NT2/D1 (cell line): ENCODE measurements around the gene VSTM2B.

Experiments
- DNase-seq: peaks from one replicate; pipeline ENCODE4 v3.0.0-alpha.2; 2011; ENCODE audit warnings: low read depth, low spot score
- H3K27me3 ChIP-seq: 2 replicates; pipeline ENCODE4 v1.6.0; 2011; ENCODE audit warnings: mild to moderate bottlenecking; ENCODE audit not compliant: insufficient read length, insufficient read depth
- H3K36me3 ChIP-seq: 2 replicates; pipeline ENCODE4 v1.6.1; 2011; ENCODE audit warnings: mild to moderate bottlenecking, low read length, mixed read lengths; ENCODE audit not compliant: insufficient read depth, insufficient read length
- H3K4me1 ChIP-seq: 2 replicates; pipeline ENCODE4 v1.5.1; 2011; ENCODE audit not compliant: insufficient read depth, insufficient read length
- H3K4me3 ChIP-seq: 2 replicates; pipeline ENCODE4 v1.5.1; 2011; ENCODE audit warnings: low read depth; ENCODE audit not compliant: insufficient read length
- H3K9ac ChIP-seq: 2 replicates; pipeline ENCODE4 v1.6.0; 2011; ENCODE audit warnings: low read depth; ENCODE audit not compliant: insufficient read length
- H3K9me3 ChIP-seq: 2 replicates; pipeline ENCODE4 v1.5.1; 2011; ENCODE audit warnings: mild to moderate bottlenecking, low read length; ENCODE audit not compliant: insufficient read depth
- SUZ12 ChIP-seq: IDR thresholded peaks from 2 replicates; pipeline ENCODE4 v1.6.1; 2011; ENCODE audit not compliant: insufficient read length, insufficient read depth; ENCODE audit errors: extremely low read depth
- YY1 ChIP-seq: IDR thresholded peaks from 2 replicates; pipeline ENCODE4 v1.6.1; 2011; ENCODE audit not compliant: insufficient read length, insufficient read depth
- ZNF274 ChIP-seq: IDR thresholded peaks from 2 replicates; pipeline ENCODE4 v1.6.1; 2011; ENCODE audit warnings: mild to moderate bottlenecking, low read depth, low read length

Gene VSTM2B

DNA sequence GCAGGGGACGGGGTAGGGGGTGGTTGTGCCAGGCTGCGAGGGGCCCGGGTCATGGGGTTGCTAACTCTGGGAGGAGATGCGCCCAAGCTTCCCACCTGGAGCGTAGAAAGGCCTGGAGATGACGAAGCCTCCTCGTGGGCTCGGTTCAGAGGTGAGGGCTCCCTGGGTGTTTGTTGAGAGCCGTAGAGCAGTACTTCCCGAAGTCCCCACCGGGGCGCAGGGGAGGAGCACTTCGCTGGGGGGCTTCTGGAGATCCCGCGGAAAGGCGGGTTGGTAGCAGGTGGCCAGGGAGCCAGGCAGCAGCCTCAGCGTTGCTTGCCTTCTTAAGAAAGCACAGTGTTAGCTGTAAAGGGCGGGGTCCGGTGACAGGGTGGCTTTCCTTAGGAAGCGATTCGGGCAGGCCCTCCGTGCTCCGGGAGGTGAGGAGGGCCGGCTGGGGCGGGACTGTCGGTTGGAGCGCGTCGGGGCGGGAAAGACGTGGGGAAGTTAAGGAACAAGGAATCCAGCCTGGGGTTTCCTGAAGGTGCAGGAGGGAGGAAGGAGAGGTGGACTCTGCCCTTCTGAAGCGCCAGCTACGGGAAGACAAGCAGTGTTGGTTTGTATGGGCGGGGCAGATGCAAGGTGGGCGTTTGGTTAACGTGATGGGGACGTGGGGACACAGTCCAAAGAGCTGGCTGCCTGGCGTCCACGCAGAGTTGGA, 3.3 kb downstream of the VSTM2B start:
- H3K4me1 ChIP-seq, result peaks cover 5% of the 10 kb centered on the region
- TF ChIP-seq ZNF274 (no peak), YY1 (no peak), SUZ12 (no peak)
- no peaks in the 10 kb centered on the region for H3K36me3 ChIP-seq
- H3K4me3 ChIP-seq, result no peak overlapping the region
- no peak overlapping the region for H3K9ac ChIP-seq
- no peak for DNase-seq
- peaks cover 18% of the 10 kb centered on the region for H3K27me3 ChIP-seq
- H3K9me3 ChIP-seq, result peaks cover 14% of the 10 kb centered on the region; the same call in 1 of the 2 replicates

DNA sequence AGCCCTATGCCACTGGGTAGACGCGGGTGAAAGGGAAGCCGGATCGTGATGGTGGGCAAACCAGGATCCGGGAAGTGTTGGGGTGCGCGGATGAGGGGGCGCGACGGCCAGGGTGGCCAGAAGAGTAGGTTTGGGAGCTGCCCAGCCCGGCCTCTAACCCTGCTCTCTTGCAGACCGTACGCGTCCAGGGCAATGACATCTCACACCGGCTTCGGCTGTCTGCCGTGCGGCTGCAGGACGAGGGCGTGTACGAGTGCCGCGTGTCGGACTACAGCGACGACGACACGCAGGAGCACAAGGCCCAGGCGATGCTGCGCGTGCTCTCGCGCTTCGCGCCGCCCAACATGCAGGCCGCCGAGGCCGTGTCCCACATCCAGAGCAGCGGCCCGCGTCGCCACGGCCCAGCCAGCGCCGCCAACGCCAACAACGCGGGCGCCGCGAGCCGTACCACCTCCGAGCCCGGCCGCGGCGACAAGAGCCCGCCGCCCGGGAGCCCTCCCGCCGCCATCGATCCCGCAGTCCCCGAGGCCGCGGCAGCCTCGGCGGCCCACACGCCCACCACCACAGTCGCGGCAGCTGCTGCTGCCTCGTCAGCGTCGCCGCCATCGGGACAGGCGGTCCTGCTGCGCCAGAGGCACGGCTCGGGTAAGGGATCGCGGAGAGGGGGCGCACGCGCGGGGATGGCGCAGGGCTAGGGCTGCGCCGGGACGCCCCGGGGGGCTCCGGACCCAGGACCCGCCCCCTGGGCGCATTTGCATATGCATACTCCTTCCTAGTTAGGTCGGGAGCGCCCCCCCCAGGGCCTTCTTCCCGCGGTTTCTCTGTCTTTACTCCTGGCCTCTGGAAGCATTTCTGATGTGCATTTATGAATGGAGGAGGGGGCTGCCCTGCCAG, 4.1 kb downstream of the VSTM2B start:
- TF ChIP-seq ZNF274, result no peak
- TF ChIP-seq SUZ12, result no peak
- TF ChIP-seq YY1, result no peak
- Histone ChIP-seq H3K27me3 (peaks cover 18% of the 10 kb centered on the region), H3K4me1 (peaks cover 5% of the 10 kb centered on the region), H3K4me3 (no peak overlapping the region), H3K36me3 (no peaks in the 10 kb centered on the region), H3K9me3 (peaks cover 14% of the 10 kb centered on the region; the same call in 1 of the 2 replicates), H3K9ac (no peak overlapping the region)
- no peak for DNase-seq

DNA sequence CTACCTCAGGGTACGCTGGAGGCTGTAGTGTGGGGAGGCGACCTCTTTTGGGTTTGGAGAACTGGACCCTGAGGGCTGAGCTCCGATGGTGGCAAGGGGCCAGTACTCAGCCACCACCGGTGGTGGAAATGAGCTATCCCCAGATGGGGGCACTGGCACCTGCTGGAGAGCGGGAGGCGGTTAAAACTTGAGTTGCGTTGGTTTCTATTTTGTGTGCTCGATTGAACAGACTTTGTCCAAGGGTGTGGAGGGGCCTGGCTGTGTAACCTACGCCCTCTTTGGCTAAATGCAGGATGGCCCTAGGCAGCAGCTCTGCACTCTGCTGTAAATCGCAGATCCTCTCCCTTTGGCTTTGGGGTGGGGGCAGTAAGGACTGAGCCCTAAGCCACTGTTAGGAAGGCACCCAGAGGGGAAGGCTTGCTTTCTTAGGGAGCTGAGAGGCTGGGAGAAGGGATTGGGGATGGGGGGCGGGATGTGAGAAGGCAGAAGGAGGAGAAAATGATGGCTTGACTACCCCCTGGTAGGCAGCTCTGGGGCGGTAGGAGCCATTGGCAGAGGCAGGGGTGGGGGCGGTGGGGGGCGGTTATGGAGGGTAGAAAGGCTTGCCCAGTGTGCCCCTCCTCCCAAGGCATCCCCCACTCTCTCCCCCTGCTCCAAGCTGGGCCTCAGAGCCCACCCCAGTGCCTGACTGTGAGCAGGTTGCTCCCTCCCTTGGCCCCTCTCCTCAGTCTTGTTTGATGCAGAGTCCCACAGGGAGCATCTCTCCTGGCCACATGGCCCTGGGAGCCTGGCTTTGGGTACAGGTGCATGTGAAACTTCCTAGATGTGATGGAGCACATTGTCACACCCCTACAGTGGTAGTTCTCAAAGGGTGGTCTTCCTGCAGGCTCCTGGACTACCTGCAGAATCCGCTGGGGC, 5.0 kb downstream of the VSTM2B start:
- Histone ChIP-seq H3K4me3 (no peak overlapping the region), H3K27me3 (peaks cover 18% of the 10 kb centered on the region)

DNA sequence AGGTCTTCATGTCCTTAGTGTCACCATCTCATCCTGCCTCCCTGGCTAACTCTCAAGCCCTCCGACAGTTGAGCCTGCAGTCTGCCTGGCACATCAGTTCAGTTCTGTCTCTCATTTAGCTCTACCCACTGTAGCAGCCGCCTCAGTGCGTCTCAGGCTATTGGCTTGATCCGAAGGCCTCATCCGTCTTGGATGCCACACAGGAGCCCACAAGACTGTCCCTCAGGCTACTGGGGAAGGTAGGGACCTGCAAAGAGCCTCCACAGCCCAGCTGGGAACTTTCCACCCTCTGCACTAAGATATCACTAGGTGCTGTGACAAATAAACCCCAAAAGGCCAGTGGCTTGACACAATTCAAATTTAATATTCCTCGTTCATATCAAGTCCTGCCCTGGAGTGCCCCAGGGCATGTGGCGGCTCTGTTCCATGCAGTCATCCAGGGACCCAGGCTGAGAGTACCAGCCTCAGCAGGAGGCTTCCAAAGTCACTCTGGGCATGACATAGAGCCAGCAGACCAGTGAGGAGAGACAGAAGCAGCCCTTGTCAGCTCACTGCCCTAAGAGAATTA, 5.7 kb downstream of the VSTM2B start:
- DNase-seq, result no peak
- no peak overlapping the region for H3K9ac ChIP-seq
- H3K4me1 ChIP-seq, result peaks cover 13% of the 10 kb centered on the region
- peaks cover 14% of the 10 kb centered on the region; the same call in 1 of the 2 replicates for H3K9me3 ChIP-seq
- H3K36me3 ChIP-seq, result no peaks in the 10 kb centered on the region
- peaks cover 18% of the 10 kb centered on the region for H3K27me3 ChIP-seq
- TF ChIP-seq YY1 (no peak), ZNF274 (no peak), SUZ12 (no peak)
- no peak overlapping the region for H3K4me3 ChIP-seq

More for the DNA sequence above, 5.0 kb downstream of the VSTM2B start:
- DNase-seq, result no peak
- Histone ChIP-seq H3K4me1 (peaks cover 10% of the 10 kb centered on the region), H3K36me3 (no peaks in the 10 kb centered on the region), H3K9me3 (peaks cover 14% of the 10 kb centered on the region; the same call in 1 of the 2 replicates), H3K9ac (no peak overlapping the region)
- no peak for TF ChIP-seq YY1
- no peak for TF ChIP-seq ZNF274
- no peak for TF ChIP-seq SUZ12

DNA sequence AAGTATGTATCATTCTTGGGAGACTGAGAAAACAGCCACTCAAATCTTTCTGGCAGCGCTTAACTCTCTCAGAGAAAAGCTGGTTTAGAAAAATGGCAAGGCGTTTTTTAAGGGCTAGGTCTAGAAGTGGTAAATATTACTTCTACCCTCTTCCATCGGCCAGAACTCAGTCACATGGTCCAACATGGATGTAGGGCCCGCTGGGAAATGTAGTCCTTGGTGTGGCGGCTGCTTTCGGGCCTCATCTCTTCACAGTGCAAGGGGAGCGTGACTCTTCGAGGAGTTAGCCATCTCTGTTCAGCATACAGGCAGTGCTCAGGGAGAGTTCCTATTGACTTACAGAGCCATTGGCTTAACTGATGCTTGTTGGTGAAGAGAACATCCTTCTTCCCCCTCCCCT, 6.3 kb downstream of the VSTM2B start:
- H3K4me1 ChIP-seq, result peaks cover 13% of the 10 kb centered on the region
- no peak for TF ChIP-seq YY1
- TF ChIP-seq SUZ12, result no peak
- no peak for TF ChIP-seq ZNF274
- DNase-seq, result no peak
- peaks cover 15% of the 10 kb centered on the region for H3K27me3 ChIP-seq
- H3K36me3 ChIP-seq, result no peaks in the 10 kb centered on the region
- peaks cover 14% of the 10 kb centered on the region; the same call in 1 of the 2 replicates for H3K9me3 ChIP-seq
- H3K4me3 ChIP-seq, result no peak overlapping the region
- H3K9ac ChIP-seq, result no peak overlapping the region

DNA sequence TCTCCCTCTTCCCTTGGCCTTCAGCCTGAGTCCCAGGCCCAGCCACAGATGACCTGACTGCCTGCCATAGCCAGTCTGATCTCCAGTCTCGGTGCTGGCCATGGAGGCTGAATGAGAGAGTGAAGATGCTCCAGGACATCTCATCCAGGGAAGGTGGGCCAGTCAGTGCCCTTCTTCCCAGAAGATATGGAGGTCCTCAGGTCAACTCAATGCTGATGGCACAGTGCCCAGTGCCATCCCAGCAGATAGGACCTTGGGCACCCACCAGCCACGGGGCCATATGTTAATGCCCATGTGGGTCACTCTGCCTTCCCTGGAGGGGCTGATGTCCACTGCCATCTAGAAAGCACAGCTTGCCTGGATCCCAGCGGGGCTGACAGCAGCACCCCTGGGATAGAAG, 7.2 kb downstream of the VSTM2B start:
- Histone ChIP-seq H3K27me3 (peaks cover 7% of the 10 kb centered on the region), H3K4me3 (no peak overlapping the region)

More for the DNA sequence above, 7.2 kb downstream of the VSTM2B start:
- H3K9me3 ChIP-seq, result peaks cover 14% of the 10 kb centered on the region; the same call in 1 of the 2 replicates
- H3K36me3 ChIP-seq, result no peaks in the 10 kb centered on the region
- peaks cover 10% of the 10 kb centered on the region for H3K4me1 ChIP-seq
- H3K9ac ChIP-seq, result no peak overlapping the region
- no peak for DNase-seq
- TF ChIP-seq SUZ12, result no peak
- TF ChIP-seq YY1, result no peak
- TF ChIP-seq ZNF274, result no peak
